C1 segment of cervical spinal cord (tissue), 14 donors: Measurements from ENCODE around the gene ERC2.

Source experiments
- DNase-seq, 14 donors: peaks; one replicate each; lab custom pipeline; 2025; lab: John Stamatoyannopoulos, UW

The ERC2 gene

GRCh38 chr3:56123487-56123886, 344.8 kb downstream of the ERC2 start:
- DNase-seq: no peak

GRCh38 chr3:56122911-56123310, 345.4 kb downstream of the ERC2 start:
- DNase-seq: no peak

- no peak for DNase-seq
These were observed 346.6 kb downstream of the ERC2 start for GRCh38 chr3:56121716-56122115.

DNA sequence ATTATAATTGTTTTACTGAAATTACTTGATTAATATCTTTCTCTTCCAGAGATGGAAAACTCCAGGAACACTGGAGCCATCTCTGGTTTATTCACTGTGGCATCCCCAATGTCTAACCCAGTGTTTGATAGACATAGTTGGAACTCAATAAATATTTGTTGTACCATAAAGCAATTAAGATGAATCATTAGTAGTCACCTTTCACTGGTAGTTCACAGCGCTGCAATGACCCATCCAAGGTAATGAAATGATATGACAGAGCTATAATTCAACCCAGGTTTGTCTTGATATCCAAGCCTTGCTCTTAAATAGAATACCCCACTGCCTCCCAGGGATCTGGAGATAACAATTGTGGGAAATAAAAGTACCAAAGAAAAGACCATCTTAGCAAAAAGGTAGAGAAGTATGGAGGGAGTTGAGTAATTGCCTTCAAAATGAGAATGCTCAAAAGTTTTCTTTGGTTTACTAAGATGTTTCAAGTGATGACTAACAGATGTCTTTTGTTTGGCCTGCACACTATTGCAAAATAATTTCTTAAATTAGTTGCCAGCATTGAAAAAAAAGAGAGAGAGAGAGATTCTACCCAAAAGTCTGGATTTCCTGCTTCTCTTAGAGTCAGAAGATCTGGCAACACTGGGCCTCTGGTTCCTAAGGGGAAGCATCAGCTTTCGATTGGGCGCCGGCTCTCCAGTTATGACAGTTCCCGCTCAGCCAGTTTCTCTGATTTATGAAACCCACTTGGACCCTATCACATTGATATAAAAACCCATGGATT, 348.5 kb downstream of the ERC2 start:
- DNase-seq: no peak

- no peak for DNase-seq
These were observed 349.3 kb downstream of the ERC2 start for GRCh38 chr3:56118968-56119367.

- no peak for DNase-seq
These were observed 352.6 kb downstream of the ERC2 start for GRCh38 chr3:56115698-56116097.

- no peak for DNase-seq
These were observed 353.1 kb downstream of the ERC2 start for GRCh38 chr3:56115199-56115598.

GRCh38 chr3:56113908-56114307, 354.4 kb downstream of the ERC2 start:
- no peak for DNase-seq

GRCh38 chr3:56113231-56113630, 355.0 kb downstream of the ERC2 start:
- DNase-seq: no peak

DNA sequence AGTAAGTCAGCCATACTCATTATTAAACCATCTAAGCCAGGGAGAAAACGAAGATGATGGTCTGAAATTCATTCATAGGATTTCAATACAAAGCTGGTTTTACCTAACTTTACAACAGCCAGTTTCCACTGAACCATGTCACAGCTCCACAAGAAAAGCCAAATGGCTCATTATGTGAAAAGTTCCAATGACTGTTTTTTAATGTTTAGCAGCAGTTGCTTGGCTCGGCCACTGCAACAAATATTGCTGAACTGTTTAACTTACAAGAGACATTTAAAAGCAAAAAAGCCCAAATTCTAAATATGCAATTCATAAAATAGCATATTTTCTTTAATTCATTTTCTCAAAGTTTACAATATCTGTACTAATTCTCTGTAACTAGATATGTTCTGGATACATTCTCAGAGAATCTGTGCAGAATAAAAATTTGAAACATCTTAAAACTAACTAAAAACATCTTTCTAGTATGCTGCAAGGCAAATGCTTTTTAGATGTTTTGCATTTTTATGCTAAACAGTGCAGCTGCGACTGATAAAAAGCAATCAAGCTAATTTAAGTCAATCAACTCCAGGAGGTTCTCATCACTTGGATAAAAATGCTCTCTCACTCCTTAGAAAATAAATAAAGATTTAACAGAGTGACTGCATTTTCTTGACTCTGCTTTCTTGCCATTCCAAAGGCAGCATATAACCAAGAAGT, 356.5 kb downstream of the ERC2 start:
- no peak for DNase-seq

DNA sequence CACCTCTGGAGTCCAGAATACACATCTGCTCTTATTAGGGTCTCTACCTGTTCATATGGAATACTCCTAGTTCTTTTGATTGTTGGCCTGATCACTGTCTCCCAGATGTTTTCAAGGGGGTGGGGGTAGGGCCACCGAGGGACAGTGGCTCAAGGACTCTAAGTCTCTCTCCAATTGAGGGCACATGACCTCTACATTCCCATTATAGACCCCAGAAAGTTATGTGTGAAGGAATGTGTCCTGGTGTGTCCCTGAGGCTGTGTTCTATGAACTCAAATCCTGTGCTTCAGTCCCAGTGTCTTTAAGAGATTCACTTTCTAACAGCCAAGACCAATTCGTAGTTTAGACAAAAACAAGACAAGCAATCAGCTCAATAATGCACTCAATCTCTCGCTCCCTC, 357.4 kb downstream of the ERC2 start:
- no peak for DNase-seq

GRCh38 chr3:56107157-56107556, 361.1 kb downstream of the ERC2 start:
- no peak for DNase-seq

DNA sequence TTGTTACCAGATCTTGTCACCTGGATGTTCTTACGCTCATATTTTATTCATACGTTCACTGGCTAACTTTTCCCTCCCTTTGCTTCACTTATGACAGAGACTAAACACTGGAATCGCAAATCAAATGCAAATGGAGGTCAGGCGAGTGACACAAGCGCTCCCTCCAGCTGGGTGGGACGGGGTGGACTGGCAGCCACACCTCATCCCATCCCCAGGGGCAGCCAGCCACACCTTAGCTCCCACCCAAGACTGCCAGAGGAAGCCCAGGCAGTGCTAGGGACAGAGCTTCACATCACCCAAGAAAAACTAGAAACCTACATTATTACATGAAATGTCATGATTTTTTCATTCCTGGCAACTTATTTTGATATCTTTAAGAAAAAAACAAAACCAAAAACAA, 366.2 kb downstream of the ERC2 start:
- DNase-seq: no peak

DNA sequence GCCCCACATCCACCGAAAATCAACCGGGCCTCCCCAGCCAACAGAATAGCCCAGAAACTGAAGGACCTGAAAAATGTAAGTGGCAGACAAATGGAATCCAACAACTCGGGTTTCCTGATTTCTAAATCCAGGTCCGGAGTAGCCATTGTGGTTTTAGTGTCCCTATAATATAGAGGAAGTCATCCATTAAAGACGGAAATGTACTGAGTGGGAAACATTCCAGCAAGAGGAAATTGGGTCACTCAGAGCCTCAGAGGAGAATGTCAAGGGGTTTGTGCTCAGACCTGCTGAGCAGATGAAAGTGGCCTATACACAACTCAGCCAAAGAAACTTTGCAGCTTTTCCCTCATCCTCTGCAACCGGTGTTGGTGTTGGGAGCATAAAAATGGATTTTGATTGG, 366.7 kb downstream of the ERC2 start:
- DNase-seq: no peak

- DNase-seq: no peak
These were observed 371.3 kb downstream of the ERC2 start for GRCh38 chr3:56096999-56097398.

- no peak for DNase-seq
These were observed 374.1 kb downstream of the ERC2 start for GRCh38 chr3:56094170-56094569.

GRCh38 chr3:56089739-56090138, 378.5 kb downstream of the ERC2 start:
- DNase-seq: no peak

DNA sequence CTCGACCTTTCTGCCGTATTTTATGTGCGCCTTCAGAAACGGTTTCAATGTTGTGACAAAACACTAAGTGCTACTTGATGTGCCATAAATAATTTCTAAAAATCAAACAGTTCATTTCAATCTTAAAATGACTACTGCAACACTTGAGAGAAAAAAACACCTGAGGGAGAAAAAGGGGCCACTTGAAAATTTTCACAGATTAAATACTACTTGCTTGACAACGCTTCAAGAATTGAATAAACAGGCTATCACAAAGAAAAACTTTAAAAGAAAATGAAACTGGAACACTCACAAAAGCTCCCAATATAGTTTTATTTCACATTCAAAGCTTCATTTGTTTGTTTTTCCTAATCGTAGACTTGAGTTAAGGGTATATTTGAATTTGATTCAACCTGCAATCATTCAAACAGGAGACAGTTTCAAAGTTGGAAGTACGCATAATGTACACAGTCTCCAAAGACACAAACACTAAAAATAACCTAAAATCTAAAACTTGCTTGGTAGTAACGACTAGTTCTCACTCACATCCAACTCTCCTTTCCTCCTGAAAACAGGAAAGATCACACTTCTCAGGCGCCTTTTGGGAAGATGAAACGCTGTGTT, 380.7 kb downstream of the ERC2 start:
- no peak for DNase-seq

DNA sequence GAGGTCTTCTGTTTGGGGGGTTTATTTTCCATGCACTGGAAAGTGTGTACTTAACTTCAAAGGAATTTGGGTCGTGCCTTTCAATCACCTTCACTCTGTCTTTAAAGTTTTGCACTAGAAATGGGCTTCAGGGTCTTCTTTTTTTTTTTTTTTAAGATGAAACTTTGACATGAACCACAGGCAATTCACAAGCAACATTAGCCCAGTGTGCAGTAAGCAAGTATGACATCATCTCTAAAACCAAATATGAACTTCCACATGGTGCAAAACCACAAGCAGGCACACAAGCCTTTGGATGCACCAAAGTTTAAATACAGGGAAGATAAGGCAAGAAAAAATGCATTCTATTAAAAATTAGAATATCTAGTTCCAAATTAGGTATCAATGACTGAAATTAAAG, 381.9 kb downstream of the ERC2 start:
- DNase-seq: no peak

- DNase-seq: no peak
These were observed 387.0 kb downstream of the ERC2 start for GRCh38 chr3:56081246-56081645.

- DNase-seq: no peak
These were observed 391.5 kb downstream of the ERC2 start for GRCh38 chr3:56076746-56077145.

DNA sequence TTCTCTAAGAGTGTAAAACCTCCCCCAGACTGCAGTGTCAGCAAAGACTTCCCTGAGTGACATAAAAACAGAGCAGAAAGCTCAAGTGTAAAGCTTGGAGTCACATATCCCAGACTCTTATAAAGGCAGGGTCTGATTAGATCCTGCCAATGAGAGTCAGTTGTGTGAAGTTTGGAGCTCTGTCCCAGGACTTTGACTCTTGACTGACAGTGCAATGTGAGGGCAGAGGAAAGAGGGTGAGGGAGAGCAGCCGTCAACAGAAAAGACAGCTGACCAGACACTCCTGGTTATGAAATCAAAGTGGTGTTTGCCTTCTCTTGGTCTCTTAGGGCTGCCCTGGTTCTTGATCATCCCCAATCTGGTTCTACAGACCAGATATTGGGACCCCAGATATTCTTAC, 393.2 kb downstream of the ERC2 start:
- no peak for DNase-seq

DNA sequence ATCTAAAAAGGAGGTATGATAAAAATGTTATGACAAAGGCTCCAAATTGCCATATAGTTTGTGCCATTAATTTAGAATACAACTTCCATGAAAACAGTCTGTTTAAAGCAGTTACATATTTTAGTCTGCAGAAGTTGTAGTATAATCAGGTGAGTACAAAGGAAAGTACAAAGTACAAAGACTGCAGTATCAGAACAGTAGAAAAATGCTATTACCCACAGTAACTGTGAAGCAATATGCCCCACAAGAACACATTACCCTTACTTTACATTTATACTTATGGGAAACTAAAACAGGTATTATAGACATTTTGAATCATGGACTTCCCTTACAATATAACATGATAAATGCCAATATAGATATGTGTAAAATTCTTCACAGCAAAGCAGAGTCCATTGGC, 398.5 kb downstream of the ERC2 start:
- no peak for DNase-seq
